GM12875 (cell line): Measurements from ENCODE around the gene GAL3ST1.
"Not testable (repeated sequence)": the region's sequence is repeated elsewhere in the genome, so short reads cannot be mapped to it uniquely, and the experiment has no call there.

Source experiments
- H3K4me3 ChIP-seq: one replicate; pipeline ENCODE4 v1.5.1; 2011; ENCODE audit warnings: low read depth, low read length, control low read depth
- CTCF ChIP-seq: IDR thresholded peaks from 2 replicates; pipeline ENCODE4 v1.5.1; 2011; ENCODE audit warnings: low read depth, mild to moderate bottlenecking, control low read depth, inconsistent platforms, low read length, moderate library complexity, borderline replicate concordance; ENCODE audit not compliant: insufficient read depth

The GAL3ST1 gene

GRCh38 chr22:30596886-30597285 is 22.4 kb upstream of the GAL3ST1 start:
- no peak for TF ChIP-seq CTCF
- H3K4me3 ChIP-seq: no peak overlapping the region

- no peak for TF ChIP-seq CTCF
- H3K4me3 ChIP-seq: no peak overlapping the region
These were observed 21.7 kb upstream of the GAL3ST1 start for GRCh38 chr22:30596199-30596598.

- not testable (repeated sequence) for H3K4me3 ChIP-seq
These were observed 17.9 kb upstream of the GAL3ST1 start for GRCh38 chr22:30592360-30592713.

GRCh38 chr22:30591588-30592359 is 17.3 kb upstream of the GAL3ST1 start, which contains the start of gene PES1:
TSS of gene PES1 (minus strand) at chr22:30591910. CDS start at chr22:30591833, 77 bp downstream.
- H3K4me3 ChIP-seq: peak within 1 kb of the TSS; percentile 66
- no peak for TF ChIP-seq CTCF

- H3K4me3 ChIP-seq: peak overlapping the region; percentile 66
- no peak for TF ChIP-seq CTCF
These were observed 16.7 kb upstream of the GAL3ST1 start for GRCh38 chr22:30591191-30591587.

- H3K4me3 ChIP-seq: no peak overlapping the region
- TF ChIP-seq CTCF: no peak
These were observed 11.9 kb upstream of the GAL3ST1 start for GRCh38 chr22:30586414-30586813.

- H3K4me3 ChIP-seq: no peak overlapping the region
- no peak for TF ChIP-seq CTCF
These were observed 10.0 kb upstream of the GAL3ST1 start for GRCh38 chr22:30584441-30584840.
